Measurements from ENCODE around the gene RBM19.
A peak's percentile ranks its signal among the peaks of the same experiment; 100 is the strongest.
"Not testable (repeated sequence)": the region's sequence is repeated elsewhere in the genome, so short reads cannot be mapped to it uniquely, and the experiment has no call there.

RBM19 gene

GRCh38 chr12:113965951-113966797 lies at the start of gene RBM19:
RBM19 (minus strand) TSS chr12:113966325; CDS start chr12:113966227, 98 bp downstream.
- peak; percentile 96 to 97 for DNase-seq (ENCODE audit: low read depth in 2 of 2)

GRCh38 chr12:114015851-114016250 lies 49.7 kb upstream of the RBM19 start:
- DNase-seq (ENCODE audit: low read depth in 2 of 2): no peak

GRCh38 chr12:114013575-114014345 lies 47.6 kb upstream of the RBM19 start:
- DNase-seq (ENCODE audit: low read depth in 2 of 2): no peak

- DNase-seq (ENCODE audit: low read depth in 2 of 2): no peak
These were observed 46.8 kb upstream of the RBM19 start for GRCh38 chr12:114012744-114013431.

GRCh38 chr12:114011711-114012110 lies 45.6 kb upstream of the RBM19 start:
- no peak for DNase-seq (ENCODE audit: low read depth in 2 of 2)

- no peak for DNase-seq (ENCODE audit: low read depth in 2 of 2)
These were observed 40.6 kb upstream of the RBM19 start for GRCh38 chr12:114006482-114007425.

- DNase-seq (ENCODE audit: low read depth in 2 of 2): no peak
These were observed 38.3 kb upstream of the RBM19 start for GRCh38 chr12:114004402-114004801.

GRCh38 chr12:114003286-114003685 lies 37.2 kb upstream of the RBM19 start:
- DNase-seq (ENCODE audit: low read depth in 2 of 2): no peak

- DNase-seq (ENCODE audit: low read depth in 2 of 2): no peak
These were observed 35.6 kb upstream of the RBM19 start for GRCh38 chr12:114001511-114002340.

- no peak for DNase-seq (ENCODE audit: low read depth in 2 of 2)
These were observed 34.7 kb upstream of the RBM19 start for GRCh38 chr12:114000861-114001260.

GRCh38 chr12:114000261-114000660 lies 34.1 kb upstream of the RBM19 start:
- DNase-seq (ENCODE audit: low read depth in 2 of 2): not testable (repeated sequence)

GRCh38 chr12:113997365-113997764 lies 31.2 kb upstream of the RBM19 start:
- DNase-seq (ENCODE audit: low read depth in 2 of 2): no peak

GRCh38 chr12:113996026-113996425 lies 29.9 kb upstream of the RBM19 start:
- no peak for DNase-seq (ENCODE audit: low read depth in 2 of 2)

GRCh38 chr12:113994051-113994450 lies 27.9 kb upstream of the RBM19 start:
- DNase-seq (ENCODE audit: low read depth in 2 of 2): no peak

- DNase-seq (ENCODE audit: low read depth in 2 of 2): not testable (repeated sequence)
These were observed 26.6 kb upstream of the RBM19 start for GRCh38 chr12:113992751-113993150.

- no peak for DNase-seq (ENCODE audit: low read depth in 2 of 2)
These were observed 25.3 kb upstream of the RBM19 start for GRCh38 chr12:113991224-113992044.

GRCh38 chr12:113990250-113991223 lies 24.4 kb upstream of the RBM19 start:
- no peak for DNase-seq (ENCODE audit: low read depth in 2 of 2)

- no peak for DNase-seq (ENCODE audit: low read depth in 2 of 2)
These were observed 22.9 kb upstream of the RBM19 start for GRCh38 chr12:113988976-113989375.
